ENCODE results near the gene ADCY2. TPM values are rescaled to one million over a fixed set of nuclear protein-coding genes. Genes with fewer than 3 reads are reported as not detected.

ADCY2 gene
- total and polyA plus RNA-seq, 9 donors, result 4.0 to 22.8 (median 8.3) TPM

GRCh38 chr5:7363067-7363677, 32.8 kb upstream of the ADCY2 start:
- Histone ChIP-seq H3K9me3 (no peaks in the 10 kb centered on the region), H3K27ac (no peak overlapping the region), H3K36me3 (no peaks in the 10 kb centered on the region), H3K27me3 (no peaks in the 10 kb centered on the region), H3K4me3 (no peak overlapping the region), H3K4me1 (ENCODE audit: insufficient read depth) (no peaks in the 10 kb centered on the region)
- 37 to 43% (median 39%) methylated on average over 2 of the region's 2 CpGs for WGBS, 3 donors
- TF ChIP-seq POLR2A (IDR thresholded peaks at IDR 0.05) (no peak), EP300 (IDR thresholded peaks at IDR 0.05) (no peak)
- no peak for DNase-seq
- intact Hi-C loops (cut with DNase I), result no loop called here

- Histone ChIP-seq H3K4me1 (ENCODE audit: insufficient read depth) (no peaks in the 10 kb centered on the region), H3K27ac (no peak overlapping the region), H3K27me3 (no peaks in the 10 kb centered on the region), H3K36me3 (no peaks in the 10 kb centered on the region), H3K9me3 (no peaks in the 10 kb centered on the region), H3K4me3 (no peak overlapping the region)
- TF ChIP-seq CTCF (IDR thresholded peaks at IDR 0.05) (no peak), EP300 (IDR thresholded peaks at IDR 0.05) (no peak), POLR2A (IDR thresholded peaks at IDR 0.05) (no peak)
- no peak for DNase-seq
- intact Hi-C loops (cut with DNase I), result no loop called here
- WGBS, 3 donors, result 45 to 56% (median 46%) methylated on average over 3 of the region's 3 CpGs
Measured at GRCh38 chr5:7364226-7364875, 31.6 kb upstream of the ADCY2 start.

GRCh38 chr5:7367780-7368179, 28.2 kb upstream of the ADCY2 start:
- Histone ChIP-seq H3K27ac (no peak overlapping the region), H3K4me1 (ENCODE audit: insufficient read depth) (no peaks in the 10 kb centered on the region), H3K4me3 (no peak overlapping the region), H3K9me3 (no peaks in the 10 kb centered on the region), H3K36me3 (no peaks in the 10 kb centered on the region), H3K27me3 (no peaks in the 10 kb centered on the region)
- TF ChIP-seq POLR2A (IDR thresholded peaks at IDR 0.05), result no peak
- no peak for TF ChIP-seq EP300 (IDR thresholded peaks at IDR 0.05)
- no peak for TF ChIP-seq CTCF (IDR thresholded peaks at IDR 0.05)
- DNase-seq, result no peak
- 64 to 71% (median 69%) methylated on average over 4 of the region's 4 CpGs for WGBS, 3 donors
- intact Hi-C loops (cut with DNase I), result no loop called here

GRCh38 chr5:7372399-7372798, 23.5 kb upstream of the ADCY2 start:
- H3K27ac ChIP-seq, result no peak overlapping the region
- TF ChIP-seq CTCF (IDR thresholded peaks at IDR 0.05) (no peak), POLR2A (IDR thresholded peaks at IDR 0.05) (no peak), EP300 (IDR thresholded peaks at IDR 0.05) (no peak)
- no peak for DNase-seq
- H3K36me3 ChIP-seq, result no peaks in the 10 kb centered on the region
- no peaks in the 10 kb centered on the region for H3K9me3 ChIP-seq
- H3K27me3 ChIP-seq, result no peaks in the 10 kb centered on the region
- no peaks in the 10 kb centered on the region for H3K4me1 ChIP-seq (ENCODE audit: insufficient read depth)
- WGBS, 3 donors, result 86 to 100% (median 91%) methylated on average over 1 of the region's 1 CpG
- intact Hi-C loops (cut with DNase I), result no loop called here
- H3K4me3 ChIP-seq, result no peak overlapping the region

GRCh38 chr5:7374186-7374585, 21.8 kb upstream of the ADCY2 start:
- WGBS, 3 donors, result 46 to 59% (median 51%) methylated on average over 4 of the region's 4 CpGs

More at GRCh38 chr5:7374186-7374585, 21.8 kb upstream of the ADCY2 start:
- intact Hi-C loops (cut with DNase I), result no loop called here
- no peaks in the 10 kb centered on the region for H3K9me3 ChIP-seq
- no peak overlapping the region for H3K4me3 ChIP-seq
- H3K4me1 ChIP-seq (ENCODE audit: insufficient read depth), result no peaks in the 10 kb centered on the region
- DNase-seq, result no peak
- H3K27me3 ChIP-seq, result no peaks in the 10 kb centered on the region
- no peak for TF ChIP-seq EP300 (IDR thresholded peaks at IDR 0.05)
- no peak for TF ChIP-seq CTCF (IDR thresholded peaks at IDR 0.05)
- TF ChIP-seq POLR2A (IDR thresholded peaks at IDR 0.05), result no peak
- no peaks in the 10 kb centered on the region for H3K36me3 ChIP-seq
- no peak overlapping the region for H3K27ac ChIP-seq
